Breast epithelium (tissue), 3 donors: ENCODE data around the gene WBP11.

Source experiments
- CTCF ChIP-seq, 3 donors: fragments of 450-650 bp; IDR thresholded peaks; one replicate each; pipeline ENCODE4 v1.5.1; 2016 to 2017; ENCODE audit warnings: antibody characterized with exemption in 3 of 3, mild to moderate bottlenecking in 3 of 3, moderate library complexity in 3 of 3
- POLR2A ChIP-seq: fragments of 450-650 bp; IDR thresholded peaks from one replicate; pipeline ENCODE4 v1.6.1; 2016; ENCODE audit warnings: antibody characterized with exemption, mild to moderate bottlenecking, moderate library complexity

DNA sequence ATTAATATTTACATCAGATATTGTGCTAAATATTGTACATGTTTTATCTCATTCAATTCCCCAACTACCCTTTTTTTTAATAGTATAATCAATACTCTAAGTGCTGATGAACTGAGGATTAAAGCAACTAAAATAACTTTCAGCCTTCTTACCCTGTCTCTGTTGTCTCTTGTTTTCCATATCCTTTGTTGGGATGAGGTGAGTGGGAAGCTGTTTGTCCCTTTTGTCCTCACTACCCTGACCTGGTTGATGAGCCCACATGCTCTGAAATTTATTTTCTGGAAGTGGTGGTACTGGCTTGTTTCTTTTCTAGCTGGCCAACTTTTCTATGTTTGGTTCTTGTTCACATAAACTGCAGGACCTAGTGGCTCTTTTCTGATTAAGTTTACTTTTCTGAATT, 49.6 kb upstream of the WBP11 start:
- TF ChIP-seq CTCF (IDR thresholded peaks at IDR 0.05) (no peak), POLR2A (no peak)
